HG02571 (cell line): ENCODE data around the gene SLC35E2B.
"Not testable (repeated sequence)": the region's sequence is repeated elsewhere in the genome, so short reads cannot be mapped to it uniquely, and the experiment has no call there.

Source experiments
- ATAC-seq: cut with Tn5 transposase; IDR thresholded peaks from one replicate; pipeline ENCODE4 v1.9.1; 2021; ENCODE audit warnings: mild to moderate bottlenecking, moderate library complexity; ENCODE audit not compliant: unreplicated experiment

SLC35E2B gene

DNA sequence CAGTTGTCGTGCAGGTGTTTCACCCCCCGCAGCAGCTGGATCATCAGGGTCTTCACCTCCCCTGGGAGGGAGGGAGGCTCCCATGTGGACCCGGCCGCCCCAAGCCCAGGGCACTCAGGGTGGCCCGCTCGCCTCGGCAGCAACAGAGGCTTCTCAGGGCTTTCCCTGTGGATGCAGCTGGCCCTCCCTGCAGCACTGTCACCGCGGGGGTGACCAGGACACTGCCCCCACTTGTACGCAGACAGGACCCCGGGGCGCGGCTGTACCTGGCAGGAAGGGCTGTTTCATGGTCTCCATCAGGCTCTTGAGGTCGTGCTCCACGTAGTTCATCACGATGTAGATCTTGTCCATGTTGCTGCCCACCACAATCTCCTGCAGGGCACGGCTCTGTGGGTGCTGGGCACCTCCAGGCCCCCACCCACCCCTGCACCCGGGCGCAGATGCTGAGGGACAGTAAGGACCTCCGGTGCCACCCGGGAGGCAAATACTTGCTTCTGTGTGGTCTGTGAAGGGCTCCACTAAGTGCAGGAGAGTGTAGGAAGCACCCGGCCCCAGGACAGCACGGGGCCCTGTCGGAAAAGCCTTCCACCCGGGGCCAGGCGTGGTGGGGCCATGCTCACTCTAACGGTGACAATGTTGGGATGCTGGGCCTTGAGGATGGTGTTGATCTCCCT lies 11.8 kb upstream of the SLC35E2B start:
- not testable (repeated sequence) for ATAC-seq

DNA sequence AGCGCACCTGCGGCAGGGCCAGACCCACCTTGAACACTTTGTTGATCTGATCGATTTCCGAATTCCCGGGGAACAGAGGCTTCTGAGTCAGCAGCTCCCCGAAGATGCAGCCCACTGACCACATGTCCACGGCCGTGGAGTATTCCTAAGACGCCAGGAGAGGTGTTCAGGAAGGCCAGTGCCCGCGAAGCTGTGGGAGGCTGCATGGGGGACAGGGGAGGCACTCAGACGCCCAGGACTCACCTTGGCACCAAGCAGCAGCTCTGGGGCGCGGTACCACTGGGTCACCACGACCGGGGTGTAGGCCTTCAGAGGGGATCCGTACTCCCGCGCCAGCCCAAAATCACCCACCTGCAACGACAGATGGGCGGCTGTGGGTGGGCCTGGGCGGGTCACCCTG lies 11.2 kb upstream of the SLC35E2B start:
- ATAC-seq: no peak

DNA sequence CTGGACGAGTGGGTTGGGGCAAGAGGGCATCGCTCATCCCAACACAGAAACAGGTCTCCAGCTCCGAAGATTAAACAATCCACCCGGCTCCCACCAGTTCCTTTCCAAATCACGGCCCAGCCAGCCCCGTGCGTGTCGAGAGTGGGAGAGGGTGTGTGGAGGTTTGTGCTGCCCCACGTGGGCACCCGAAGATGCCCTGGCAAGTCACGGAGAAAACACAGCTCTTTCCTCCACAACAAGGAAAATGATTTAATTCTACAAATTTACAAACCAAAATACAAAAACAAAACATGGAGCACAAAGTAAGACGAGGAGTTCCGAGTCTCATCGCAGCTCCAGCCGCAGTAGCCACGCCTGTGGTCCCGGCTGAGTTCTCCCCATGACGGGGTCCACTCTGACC lies 9.9 kb upstream of the SLC35E2B start:
- not testable (repeated sequence) for ATAC-seq

DNA sequence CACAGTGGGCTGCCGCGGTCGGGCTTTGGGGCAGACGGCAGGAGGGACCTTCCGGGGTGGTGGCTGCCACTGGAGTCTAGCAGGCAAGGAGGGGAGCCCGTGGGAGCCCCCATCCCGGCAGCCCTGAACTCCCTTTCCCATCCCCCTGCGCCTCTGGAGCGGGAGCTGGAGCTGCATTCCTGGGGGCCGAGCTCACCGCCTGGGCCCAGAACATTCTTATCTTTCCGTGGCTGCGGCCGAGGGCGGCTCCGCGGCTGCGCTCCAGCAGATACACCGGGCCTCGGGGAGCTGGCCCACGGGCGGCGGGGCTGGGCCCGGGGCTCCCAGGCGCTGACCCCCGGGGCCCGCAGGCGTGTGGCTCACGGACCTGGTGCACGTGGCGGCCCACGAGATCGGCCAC lies 8.0 kb upstream of the SLC35E2B start:
- ATAC-seq: not testable (repeated sequence)

DNA sequence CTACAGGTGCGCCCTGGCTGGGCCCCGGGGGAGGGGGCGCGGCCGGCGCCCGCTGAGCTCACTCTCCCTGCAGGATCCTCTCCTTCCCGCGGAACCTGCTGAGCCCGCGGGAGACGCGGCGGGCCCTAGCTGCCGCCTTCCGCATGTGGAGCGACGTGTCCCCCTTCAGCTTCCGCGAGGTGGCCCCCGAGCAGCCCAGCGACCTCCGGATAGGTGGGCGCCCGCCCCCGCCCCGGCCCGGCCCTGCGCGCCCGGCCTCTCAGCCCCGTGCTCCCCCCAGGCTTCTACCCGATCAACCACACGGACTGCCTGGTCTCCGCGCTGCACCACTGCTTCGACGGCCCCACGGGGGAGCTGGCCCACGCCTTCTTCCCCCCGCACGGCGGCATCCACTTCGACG lies 7.5 kb upstream of the SLC35E2B start:
- not testable (repeated sequence) for ATAC-seq

DNA sequence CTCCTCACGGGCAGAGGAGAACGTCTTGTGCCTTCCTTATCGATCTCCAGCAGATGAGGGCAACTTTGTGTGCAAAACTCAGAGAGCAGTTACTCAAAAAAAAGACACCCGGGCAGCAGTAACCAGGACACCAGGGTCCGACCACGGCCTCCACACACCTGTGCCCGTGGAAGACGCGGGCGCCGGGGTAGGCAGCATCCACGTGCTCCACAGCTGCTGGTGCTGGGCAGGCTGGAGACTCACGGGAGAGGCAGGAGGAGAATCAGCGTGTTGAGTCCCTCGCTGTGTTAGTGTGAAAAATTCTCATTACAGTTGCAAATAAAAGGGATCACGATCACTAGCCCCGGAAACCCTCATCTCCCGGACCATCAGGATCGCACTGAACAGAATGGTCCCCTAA lies 6.5 kb upstream of the SLC35E2B start:
- ATAC-seq: not testable (repeated sequence)

DNA sequence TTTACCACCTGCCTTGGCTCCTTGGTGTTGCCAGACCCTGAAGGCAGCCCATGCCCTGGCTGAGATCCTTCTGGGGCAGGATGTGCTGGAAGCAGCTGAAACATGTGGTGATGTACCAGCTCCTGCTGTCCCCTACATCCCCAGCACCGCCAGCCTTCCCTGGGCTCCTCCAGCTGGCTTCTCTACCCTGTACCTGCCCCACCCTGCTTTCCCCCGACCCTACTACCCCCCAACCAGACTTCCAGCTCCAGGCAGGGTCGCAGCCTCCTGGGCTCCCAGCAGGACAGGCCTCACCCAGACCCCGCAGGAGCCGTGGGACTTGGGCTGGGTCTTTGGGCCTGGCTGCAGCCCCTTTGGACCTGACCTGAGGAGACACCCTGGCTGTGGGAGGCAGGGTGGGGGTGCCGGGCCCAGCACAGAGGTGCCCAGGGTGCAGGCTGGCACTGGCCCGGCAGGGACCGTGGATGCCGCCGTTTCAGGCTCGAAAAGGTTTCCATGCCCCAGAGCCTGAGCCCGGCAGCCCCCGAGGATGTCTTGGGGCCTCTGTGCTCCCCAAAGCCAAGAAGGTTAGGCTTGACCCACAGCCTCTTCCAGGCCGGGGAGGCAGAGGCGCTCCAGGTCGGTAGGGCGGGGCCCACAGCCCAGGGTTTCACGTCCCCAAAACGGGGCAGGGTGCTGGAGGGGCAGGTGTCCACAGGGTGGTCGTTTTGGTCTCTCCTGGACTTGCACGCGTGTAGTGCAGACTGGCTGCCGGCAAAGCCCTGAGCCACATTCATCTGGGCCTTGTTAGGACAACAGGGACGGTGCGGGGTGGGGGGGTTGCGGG lies 5.0 kb upstream of the SLC35E2B start:
- not testable (repeated sequence) for ATAC-seq

DNA sequence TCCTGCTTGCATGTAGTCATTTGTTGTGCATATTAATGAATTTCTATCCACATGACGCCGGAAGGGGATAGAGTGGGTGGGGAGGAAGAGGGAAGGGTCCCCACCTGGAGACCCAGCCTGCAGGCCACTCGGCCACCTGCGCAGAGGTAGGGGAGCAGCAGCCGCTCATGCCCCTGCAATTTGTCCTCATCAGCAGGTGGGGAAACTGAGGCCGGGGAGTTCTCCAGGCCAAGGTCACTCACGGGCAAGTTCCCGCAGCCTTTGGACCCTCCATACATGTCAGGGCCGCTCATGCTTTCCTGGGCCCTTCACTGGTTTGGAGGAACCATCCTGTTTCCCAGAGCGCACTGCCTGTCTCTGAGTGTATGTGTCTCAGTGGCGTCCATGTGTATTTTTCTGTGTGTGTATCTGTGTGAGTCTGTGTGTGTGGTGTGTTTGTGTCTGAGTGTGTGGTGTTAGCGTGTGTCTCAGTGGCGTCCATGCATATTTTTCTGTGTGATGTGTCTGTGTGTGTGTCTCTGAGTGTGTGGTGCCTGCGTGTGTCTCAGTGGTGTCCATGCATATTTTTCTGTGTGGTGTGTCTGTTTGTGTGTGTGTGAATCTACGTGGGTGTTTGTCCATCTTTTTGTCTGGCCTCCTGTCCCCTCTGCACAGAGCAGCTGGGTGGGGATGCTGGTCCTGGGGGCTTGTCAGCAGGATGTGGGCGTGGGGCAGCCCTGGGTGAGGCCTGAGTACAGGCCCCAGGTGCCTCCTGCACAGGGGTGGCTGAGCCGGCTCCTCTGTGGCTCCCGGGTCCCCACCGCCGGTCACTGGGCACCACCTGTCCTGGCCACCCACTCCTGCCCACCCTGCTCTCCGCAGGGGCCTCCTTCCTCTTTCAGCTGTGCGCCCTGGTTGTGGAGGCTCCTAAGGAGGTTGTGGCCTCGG lies 4.1 kb upstream of the SLC35E2B start:
- not testable (repeated sequence) for ATAC-seq

DNA sequence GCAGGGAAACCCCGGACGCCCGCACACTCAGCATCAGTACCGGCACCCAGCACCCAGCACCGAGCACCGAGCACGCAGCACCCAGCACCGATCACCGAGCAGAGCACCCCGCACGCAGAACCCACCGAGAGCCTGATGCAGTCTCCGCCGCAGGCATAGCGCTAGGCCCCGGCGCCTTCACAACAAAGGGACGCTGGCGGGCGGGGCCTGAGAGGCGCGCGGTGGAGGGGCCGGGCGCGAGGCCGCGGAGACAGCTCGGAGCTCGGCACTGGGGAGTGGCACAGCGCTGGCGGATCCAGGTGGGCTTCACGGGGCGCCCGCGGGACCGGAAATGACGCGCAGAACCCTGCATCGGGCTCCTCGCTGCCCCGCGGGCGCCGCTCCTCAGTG lies 276 bp downstream of the SLC35E2B start:
- ATAC-seq: not testable (repeated sequence)

DNA sequence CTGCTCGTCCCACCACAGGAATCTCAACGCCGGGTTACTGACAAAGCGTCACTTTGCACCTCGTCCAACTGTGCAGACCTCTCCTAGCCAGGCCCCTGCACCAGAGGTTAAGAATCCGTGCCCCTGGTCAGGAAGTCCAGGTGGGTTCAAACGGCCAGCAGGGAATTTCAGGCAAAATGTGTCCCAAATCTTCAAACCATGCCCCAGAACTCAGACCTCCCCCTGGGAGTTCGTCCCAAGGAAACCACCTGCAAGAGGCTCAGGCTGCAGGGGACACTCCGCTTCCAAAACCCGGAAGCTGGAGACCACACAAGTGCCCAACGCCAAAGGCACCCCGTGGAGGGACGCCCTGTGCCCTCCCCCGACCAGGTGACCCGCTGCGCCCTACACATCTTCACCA lies 1.2 kb downstream of the SLC35E2B start:
- not testable (repeated sequence) for ATAC-seq

DNA sequence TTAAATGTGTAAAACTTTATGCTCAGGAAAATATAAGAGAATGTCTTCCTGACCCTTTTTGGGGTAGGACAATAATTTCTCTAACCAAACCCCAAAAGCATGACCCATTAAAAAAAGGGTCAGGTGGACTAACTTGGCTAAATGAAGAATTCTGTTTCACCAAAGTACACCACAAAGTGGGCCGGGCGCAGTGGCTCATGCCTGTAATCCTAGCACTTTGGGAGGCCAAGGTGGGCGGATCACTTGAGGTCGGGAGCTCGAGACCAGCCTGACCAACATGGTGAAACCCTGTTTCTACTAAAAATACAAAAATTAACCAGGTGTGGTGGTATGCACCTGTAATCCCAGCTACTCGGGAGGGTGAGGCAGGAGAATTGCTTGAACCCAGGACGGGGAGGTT lies 3.1 kb downstream of the SLC35E2B start:
- not testable (repeated sequence) for ATAC-seq

DNA sequence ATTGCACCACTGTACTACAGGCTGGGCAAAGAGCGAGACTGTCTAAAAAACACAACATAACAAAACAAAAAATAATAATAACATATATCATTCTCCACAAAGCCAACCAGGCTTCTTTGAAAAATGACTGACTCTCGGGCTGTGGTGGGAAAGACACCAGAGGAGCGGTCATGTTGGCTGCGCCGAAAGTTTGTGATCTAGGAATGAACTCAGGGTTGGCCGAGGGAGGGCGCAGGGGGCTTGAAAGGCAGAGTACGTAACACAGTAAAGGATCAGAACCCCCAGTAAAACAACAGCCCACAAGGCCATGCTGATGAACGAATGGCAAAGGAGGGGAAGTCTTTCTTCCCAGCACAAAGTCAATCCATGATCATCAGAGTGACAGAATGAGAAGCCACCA lies 4.7 kb downstream of the SLC35E2B start:
- no peak for ATAC-seq

DNA sequence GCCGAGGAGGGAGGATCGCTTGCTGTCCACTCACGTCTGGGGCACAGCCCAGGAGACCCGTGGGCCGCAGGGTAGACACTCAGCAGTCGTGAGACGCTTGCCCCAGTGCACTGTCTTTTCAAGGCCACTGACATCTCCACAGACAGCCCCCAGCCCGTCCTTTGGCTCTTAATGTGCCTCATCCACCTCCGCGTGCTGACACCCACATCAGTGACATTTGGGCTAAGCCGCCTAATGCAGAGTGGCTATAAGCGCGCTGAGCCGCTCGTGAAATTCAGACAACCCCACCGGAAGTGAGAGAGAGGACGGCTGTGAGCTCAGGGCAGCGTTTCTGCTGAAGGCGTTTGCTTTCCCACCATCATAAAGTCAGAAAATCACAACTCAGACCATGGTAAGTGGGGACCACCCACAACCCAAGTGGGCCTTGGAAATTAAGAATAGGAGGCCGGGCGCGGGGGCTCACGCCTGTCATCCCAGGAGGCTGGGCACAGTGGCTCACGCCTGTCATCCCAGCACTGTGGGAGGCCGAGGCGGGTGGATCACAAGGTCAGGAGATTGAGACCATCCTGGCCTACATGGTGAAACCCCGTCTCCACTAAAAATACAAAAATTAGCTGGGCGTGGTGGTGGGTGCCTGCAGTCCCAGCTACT lies 8.4 kb downstream of the SLC35E2B start:
- no peak for ATAC-seq

DNA sequence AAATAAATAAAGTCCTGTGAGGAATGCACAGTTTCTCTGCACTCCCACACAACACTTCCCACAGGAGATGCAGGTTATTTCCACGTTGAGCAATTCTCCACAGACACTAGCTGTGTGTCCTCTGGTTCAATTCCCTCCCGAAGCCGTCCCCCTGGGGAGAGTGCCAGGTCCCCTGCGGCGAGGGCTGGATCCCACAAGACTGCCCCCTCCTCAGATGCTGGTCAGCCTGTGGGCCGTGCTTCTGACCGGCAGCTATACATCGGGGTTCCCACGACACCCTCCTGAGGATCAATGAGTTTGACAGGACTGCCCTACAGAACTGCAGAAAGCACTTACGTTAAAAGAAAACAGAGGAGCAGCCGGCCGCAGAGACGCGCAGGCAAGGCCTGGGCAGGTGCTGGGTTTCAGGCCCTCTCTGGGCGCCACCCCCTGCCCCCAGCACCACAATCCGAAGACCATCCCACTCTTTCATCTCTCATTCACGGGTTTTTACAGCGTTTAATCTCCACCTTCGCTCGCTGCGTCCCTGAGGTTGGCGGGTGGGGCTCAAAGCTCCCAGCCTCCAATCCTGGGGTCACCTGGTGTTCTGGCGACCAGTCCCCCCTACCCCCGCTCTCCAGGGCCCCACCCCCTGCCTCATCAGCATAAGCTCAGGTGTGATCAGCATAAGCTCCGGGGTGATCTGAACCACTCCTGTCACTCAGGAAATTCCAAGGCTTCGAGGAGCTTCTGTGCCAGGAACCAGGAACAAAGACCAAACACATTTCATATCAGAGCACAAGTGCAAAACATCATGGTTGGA lies 9.3 kb downstream of the SLC35E2B start:
- ATAC-seq: no peak

DNA sequence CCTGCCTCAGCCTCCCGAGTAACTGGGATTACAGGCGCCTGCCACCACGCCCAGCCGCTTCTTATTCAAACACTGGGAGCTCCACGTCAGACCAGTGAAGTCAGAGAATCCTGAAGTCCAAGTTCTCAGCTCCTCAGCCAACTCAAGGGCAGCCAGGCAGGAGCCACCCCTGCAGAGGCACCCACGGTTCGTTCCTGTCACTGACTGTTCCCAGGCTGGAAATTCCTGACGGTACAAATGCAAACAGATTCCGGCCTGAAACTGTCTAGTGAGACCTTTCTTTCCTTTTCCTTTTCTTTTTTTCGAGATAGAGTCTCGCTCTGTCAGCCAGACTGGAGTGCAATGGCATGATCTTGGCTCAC lies 11.7 kb downstream of the SLC35E2B start:
- ATAC-seq: no peak

DNA sequence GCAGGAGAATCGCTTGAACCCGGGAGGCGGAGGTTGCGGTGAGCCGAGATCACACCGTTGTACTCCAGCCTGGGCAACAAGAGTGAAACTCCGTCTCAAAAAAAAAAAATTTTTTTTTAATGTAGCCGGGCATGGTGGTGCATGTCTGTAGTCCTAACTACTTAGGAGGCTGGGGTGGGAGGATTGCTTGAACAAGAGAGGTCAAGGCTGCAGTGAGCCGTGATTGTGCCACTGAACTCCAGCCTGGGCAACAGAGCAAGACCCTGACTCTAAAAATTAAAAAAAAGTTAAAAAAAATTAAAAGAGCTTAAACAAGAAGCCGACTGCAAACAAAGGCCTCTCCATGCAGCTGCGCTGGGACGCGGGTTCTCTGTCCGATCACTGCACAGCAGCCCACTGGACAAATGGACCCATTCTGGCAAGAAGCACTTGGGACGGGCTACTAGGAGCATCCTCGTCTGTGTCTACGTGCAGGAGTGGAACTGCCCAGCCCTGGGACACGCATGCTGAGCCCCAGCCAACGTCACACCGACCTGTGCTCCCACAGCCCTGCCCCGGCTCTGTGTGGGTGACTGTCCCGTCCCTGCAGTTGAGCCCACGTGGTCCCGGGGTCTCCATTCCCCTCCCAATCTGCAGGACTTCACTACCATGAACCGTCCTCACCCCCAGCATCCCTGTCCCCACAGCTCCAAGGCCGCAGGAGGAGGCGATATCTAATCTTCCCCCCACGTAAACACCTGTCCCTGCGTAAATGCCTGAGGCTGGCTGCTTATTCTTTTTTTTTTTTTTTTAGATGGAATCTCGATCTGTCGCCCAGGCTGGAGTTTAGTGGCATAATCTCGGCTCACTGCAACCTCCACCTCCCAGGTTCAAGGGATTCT lies 12.3 kb downstream of the SLC35E2B start:
- ATAC-seq: no peak

DNA sequence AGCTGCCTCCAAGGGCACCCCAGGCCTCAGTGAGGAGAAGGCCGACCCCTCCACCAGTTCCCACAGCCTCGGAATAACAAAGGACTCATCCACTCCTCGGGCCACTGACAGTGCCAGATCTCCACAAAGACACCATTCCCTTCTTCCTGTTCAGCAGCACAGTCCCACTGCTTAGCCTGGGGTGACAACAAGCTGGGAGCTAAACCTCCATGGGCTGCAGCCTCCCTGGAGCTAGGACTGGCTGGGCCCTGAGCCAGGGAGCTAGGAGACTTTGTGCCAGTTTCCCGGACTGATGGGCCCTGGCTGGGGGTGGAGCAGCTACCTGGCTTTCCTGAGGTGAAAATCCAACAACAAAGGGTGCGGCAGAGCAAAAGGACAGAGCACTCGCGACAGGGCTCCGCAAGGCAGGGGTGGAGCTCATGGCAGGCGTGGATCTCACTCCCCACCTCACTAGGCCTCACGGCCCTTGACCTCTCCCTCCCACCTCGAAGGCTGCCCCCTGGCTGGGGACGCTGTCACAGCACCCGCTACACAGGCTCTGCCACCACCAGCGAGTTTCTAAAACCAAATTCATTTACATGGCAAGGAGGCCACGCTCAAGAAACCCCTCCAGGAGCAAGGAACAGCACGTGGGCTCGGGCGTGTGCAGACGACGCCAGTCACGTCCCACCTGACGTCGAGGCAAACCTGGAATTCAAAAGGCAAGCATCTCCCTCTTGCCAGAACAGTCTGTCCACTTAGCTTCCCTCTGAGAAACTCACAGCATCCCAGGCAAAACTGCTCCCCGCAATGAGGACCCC lies 13.8 kb downstream of the SLC35E2B start:
- ATAC-seq: no peak
